Embryonic facial prominence (tissue), 1 donor: ENCODE results near the gene RHBDF1.

Experiments
- DNase-seq: peaks from one replicate; pipeline ENCODE4 v3.0.0-alpha.2; 2016; ENCODE audit errors: extremely low spot score

RHBDF1 gene

DNA sequence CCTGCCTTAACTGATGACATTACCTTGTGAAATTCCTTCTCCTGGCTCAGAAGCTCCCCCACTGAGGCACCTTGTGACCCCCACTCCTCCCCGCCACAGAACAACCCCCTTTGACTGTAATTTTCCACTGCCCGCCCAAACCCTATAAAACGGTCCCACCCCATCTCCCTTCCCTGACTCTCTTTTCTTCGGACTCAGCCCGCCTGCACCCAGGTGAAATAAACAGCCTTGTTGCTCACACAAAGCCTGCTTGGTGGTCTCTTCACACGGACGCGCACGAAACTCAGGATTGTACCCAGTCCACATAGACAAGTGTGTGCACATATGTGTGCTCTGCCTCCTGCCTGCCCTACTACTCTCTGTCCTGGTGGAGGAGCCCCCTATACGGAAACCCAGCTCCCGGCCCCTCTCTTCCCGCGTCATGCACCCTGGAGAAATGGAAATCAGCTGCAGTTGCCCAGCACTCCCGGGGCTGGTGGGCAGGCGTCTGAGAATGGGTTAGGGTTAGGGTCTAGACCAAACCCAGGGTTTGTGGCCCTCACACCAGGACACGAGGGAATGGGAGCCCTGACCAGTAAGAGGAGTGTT, 2.4 kb upstream of the RHBDF1 start:
- no peak for DNase-seq

DNA sequence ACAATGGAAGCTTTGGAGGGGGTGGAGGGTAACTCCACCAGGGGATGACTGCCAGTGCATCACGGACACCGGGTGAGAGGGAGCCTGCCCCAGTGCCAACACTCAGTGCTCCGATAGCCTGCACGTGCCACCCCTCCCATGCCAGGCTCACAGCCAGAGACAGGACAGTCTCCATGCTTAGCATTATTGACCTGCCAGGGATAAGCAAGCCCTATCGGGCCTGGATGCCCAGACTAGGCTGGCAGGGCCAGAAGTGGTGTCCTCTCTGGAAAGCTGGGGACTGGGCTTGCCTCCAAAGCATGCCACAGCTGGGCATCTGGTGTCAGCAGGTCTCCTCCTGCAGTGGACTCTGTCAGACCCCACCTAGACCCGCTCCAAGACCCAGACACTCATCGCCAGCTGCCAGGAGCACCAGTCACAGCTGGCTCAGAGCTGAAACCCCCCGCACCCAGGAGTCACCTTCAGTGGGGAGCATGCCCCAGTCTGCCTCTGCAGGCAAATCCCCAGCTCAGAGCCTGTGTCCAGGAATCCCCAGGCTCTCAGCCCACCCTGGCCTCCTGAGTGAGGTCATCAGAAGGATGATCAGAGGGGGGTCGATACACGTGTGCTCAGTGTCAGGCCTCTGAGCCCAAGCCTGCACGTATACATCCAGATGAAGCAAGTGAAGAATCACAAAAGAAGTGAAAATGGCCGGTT, 1.8 kb upstream of the RHBDF1 start:
- no peak for DNase-seq

DNA sequence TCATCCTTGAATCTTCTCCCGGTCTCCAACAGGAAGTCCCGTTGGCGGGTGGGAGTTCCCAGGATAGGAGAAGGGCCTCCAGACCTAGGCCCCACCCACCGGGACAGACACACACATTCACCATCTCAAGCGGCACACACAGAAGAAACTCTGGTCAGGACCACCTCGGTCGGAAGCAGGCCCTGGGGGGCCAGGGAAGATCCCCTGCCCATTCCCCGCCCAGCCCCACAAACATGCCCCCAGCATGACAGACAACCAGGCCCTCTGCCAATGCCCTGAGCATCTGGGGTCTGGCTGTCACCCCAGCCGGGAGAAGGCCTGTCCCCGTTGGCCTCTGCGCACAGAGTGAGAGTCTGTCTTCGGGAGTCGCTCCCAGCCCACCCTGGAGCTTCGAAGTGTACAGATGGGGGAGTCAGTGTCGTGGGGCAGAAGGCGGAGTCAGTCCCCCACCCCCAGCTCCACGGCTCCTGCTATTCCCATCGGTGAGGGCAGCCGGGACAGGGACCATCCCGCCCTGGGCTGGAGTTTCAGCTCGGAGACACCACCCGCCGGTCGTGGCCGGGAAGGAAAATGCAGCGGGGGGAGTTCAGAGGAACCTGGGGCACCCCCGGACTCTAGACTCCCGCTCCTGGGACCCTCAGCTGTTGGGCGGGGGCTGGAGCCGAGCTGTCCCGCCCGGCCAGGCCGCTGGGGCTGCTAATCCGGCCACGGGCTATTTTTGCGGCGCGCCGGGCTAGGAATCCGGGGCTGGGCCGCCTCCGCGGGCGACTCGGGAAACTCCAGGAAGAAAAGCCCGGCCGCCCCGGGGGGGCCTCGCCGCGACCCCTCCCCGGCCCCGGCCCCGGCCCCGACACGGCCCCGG, 660 bp downstream of the RHBDF1 start:
- DNase-seq: no peak

DNA sequence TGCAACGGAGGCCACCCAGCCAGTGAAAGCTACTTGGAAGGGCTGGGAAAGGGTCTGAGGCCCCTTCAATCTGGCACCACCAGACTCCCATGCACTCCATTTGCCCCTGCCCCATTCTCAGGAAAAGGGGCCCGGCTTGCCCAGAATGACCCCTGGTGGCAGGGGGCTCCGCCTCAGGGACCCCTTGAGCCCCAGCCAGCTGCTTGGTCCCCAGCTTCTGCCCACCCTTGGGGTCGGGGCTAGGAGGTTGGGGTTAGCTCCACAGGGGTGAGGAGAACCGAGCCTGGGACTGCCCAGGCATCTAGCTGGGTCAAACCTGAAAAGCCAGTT, 1.3 kb downstream of the RHBDF1 start:
- DNase-seq: no peak

DNA sequence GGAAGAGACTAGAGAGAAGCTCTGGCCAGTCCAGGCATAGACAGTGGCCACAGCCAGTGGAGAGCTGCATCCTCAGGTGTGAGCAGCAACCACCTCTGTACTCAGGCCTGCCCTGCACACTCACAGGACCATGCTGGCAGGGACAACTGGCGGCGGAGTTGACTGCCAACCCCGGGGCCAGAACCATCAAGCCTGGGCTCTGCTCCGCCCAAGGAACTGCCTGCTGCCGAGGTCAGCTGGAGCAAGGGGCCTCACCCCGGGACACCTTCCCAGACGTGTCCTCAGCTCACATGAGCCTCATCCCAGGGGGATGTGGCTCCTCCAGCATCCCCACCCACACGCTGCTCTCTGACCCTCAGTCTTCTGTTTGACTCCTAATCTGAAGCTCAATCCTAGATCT, 3.2 kb downstream of the RHBDF1 start:
- no peak for DNase-seq

DNA sequence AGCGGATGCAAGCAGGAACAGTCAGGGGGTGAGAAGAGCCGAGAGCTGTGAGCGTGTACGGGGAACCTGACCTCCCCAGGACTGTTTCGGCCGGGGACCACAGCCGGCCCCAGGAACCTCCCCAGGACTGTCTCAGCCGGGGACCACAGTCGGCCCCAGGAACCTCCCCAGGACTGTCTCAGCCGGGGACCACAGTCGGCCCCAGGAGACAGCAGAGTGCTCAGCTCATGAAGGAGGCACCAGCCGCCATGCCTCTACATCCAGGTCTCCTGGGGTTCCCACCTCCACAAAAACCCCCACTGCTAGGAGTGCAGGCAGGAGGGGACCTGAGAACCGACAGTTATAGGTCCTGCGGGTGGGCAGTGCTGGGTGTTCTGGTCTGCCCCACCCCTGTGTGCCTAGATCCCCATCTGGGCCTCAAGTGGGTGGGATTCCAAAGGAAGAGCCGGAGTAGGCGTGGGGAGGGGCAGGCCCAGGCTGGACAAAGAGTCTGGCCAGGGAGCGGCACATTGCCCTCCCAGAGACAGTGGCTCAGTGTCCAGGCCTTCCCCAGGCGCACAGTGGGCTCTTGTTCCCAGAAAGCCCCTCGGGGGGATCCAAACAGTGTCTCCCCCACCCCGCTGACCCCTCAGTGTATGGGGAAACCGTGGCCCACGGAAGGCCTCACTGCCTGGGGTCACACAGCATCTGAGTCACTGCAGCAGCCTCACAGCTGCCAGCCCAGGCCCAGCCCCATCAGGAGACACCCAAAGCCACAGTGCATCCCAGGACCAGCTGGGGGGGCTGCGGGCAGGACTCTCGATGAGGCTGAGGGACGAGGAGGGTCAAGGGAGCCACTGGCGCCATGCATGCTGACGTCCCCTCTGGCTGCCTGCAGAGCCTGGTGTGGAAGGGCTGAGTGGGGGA, 4.3 kb downstream of the RHBDF1 start:
- no peak for DNase-seq

DNA sequence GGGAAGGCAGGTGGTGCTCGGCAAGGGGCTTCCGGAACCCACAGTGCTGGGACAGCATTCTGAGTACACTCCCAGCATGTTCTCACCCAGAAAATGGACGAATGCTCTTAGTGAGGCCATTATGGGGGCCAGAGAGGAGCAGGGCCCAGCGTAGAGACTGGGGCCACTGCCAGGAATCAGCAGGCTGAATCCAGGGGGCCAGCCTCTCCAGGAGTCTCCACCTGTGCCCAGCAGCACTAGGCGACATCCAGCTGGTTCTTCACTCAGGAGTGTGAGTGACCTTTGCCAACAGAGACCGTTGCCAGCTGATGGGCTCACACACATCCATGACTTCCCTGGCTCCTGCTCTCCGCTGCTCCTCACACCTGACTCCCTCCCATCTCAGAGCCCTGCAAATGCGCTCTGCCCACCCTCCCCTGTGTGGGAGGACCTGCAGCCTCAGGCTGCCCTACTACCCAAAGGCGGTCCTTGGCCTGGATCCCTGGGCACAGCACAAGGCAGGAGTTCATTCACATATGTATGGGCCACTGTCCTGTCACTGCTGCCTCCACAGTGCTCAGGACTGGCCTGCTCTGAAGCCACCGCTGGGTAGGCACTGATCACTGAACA, 5.1 kb downstream of the RHBDF1 start:
- no peak for DNase-seq

DNA sequence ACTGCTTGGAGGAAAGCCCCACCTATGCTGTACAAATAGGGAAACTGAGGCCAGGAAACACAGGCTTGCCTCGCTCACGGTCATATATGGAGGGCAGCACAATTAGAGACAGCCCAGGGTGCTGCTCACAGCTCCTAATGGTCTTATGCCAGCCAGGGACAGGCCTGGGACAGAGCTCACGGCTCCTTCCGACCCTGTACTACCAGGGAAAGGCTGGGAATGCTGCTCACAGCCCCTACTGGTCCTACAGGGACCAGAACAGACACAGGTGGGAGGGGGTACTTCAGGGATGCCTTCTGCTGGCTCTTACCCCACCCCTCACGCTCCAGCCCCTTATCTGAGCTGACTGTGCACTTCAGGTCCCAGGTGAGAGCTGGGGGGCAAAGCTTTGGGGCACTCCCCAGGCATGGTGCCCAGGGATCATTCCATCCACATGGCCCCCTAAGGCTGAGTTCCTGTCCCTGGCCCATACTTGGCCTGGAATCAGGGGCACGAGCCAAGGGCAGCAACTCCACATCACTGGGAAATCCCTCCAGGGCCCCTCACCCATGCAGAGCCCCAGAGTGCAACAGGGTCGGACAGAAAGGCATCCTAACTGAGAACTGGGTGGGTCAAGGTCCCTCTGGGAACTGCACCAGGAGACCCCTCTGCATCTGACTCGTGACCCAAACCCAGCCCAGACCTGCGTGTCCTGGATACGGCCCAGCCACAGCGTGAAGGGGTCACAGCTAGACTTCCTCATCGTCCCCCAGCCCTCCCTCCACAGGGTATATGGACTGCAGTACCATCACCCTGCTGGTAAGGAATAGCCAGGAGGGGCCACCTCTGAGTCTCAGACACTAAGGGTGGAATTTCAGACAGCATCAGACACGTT, 5.9 kb downstream of the RHBDF1 start:
- no peak for DNase-seq

DNA sequence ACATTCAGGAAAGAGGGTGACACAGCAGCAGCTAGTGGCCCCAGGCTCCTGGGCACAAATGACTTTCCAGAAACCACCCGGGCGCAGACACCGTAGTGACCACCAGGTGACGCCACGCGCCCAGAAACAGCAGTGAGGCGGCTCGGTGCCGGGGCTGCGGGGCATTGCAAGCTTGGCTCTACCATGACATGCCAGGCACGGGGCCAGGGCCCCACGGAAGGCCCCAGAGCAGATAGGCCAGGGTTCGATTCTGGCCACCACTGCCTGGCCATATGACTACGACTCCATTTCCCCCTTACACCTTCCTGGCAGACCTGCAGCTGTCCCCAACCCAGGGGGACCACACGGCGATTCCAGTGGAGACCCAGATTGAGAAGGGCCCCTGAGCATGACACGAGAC, 6.7 kb downstream of the RHBDF1 start:
- DNase-seq: no peak

DNA sequence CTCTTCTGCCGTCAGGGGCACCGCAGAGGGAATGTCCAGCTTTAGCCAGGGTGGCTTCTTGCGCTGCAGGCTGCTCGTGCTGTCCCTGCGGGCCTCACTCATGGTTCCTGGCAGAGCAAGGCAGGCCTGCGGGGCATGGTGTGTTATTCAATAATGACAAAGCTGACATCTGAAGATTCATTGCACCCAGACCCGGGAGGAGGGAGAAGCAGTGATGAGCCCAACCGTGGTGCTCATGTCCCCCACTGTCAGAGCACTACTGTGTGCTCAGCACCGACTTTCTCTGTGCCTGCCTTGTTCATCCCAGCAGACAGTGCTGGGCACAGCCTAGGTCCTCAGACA, 7.5 kb downstream of the RHBDF1 start:
- no peak for DNase-seq

DNA sequence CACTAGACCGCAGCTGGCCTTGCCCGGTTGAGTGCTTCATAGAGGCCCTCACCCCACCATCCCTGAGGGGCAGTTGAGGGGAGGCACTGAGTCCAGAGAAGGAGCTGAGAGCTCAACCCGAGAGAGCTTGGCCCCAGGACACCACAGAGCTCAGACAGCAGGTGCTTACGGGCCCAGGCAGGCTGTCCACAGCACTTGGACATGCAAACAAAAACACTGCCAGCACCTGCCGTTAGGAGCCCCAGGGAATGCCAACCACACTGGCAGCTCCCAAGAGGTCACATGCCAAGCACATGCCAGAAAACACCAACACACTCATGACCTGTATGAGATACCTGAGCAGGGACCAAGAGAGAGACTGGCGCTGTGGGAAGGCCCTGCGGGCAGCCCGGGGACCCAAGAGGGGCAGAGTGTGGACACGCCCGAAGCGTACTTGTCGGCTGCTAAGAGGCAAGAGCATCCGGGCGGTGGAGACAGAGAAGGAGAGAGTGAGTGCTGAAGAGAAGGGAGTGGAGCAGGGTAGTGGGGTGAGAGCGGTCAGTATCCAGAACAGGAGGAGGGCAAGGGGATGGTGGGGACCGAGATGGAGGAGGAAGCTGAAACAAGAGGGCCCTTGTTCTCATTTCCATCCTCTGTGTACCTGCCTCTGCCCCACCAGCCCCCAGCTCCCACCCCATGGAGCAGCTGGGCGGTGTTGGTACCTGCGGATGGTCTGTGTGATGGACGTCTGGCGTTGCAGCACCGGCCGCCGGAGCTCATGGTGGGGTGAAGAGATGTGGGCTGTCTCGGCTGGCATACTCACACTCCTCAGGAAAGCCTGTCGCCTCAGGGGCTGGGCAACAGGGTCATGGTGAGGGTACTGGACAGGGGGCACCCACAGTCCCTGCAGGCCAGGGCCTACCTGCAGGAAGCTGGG, 8.2 kb downstream of the RHBDF1 start:
- no peak for DNase-seq

DNA sequence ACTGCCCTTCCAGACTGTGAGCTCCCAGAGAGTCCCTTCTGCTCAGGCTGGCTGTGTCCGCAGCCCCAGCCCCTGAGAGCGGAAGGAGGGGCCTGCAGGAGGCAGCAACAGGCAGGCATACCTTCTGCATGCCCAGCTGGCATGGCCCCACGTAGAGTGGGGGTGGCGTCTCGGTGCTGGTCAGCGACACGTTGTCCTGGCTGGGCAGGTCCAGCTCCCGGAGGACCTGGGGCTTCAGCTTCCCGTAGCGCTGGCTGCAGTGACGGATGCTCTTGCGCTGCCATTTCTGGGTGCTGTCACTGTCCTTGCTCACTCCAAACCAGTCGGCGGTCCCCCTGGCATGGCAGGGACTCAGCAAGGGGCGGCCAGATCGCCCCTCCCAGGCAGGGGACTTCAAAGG, 9.0 kb downstream of the RHBDF1 start:
- DNase-seq: no peak

DNA sequence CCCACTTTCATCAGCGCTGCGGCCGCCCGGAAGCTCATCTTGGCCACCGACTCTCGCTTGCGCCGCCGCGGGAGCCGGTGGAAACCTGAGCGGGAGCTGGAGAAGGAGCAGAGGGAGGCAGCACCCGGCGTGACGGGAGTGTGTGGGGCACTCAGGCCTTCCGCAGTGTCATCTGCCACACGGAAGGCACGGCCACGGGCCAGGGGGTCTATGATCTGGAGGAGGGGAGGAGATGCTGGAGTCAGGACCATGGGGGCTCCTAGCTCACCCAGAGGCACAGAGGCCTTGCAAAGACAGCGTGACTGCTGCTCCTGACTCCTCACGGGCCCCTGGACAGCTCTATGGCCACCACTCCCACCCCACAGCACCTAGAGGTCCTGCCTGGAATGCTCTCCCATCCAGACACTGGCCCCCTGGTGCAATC, 9.5 kb downstream of the RHBDF1 start:
- no peak for DNase-seq

DNA sequence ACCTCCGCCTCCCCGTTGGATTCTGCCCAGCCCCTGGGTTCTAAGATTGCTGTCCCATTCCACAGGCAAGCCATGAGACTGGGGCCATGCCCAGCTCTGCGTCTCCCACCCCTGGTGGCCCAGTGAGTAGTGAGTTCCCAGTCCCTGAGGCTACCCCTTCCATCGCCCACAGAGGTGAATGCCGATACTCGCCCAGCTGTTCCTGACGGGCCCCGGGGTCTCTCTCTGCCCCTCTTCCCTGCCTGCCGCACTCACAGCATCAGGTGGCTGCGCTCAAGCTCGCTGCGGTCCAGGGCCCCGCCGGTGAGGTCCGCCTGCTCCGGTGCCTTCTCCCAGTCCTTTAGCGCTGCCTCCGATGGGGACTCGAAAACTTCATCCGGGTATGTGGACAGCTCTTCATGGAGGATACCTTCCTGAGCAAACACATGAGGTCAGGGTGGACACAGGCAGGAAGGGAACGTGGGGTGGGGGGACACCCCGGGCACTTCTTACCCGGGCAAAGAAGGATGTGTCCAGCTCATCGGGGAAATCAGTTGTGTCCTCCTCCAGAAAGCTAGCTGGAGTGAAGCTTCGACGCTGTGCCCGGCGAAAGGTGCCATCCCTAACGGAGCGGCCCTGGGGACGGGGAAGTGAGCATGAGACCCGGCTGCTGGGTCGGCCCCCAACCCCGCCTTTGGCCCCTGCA, 10.0 kb downstream of the RHBDF1 start:
- no peak for DNase-seq

DNA sequence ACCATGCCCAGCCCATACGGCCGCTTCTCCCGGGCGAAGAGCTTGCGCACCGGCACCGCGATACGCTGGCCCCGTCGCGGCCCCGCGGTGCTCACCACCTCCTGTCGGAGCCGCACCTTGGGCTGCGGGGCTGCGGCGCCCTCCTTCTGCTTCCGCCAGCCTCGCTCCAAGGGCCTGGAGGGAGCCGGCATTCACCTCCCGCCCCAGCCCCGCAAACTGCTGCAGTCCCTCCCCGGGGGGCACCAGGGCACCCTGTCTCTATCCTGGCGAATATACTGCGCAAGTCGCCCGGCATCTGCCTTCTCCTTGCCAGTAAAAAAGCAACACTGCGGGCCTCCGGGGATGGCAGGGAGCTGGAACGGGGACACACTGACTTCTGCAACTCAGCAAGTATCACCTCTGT, 10.6 kb downstream of the RHBDF1 start:
- no peak for DNase-seq

DNA sequence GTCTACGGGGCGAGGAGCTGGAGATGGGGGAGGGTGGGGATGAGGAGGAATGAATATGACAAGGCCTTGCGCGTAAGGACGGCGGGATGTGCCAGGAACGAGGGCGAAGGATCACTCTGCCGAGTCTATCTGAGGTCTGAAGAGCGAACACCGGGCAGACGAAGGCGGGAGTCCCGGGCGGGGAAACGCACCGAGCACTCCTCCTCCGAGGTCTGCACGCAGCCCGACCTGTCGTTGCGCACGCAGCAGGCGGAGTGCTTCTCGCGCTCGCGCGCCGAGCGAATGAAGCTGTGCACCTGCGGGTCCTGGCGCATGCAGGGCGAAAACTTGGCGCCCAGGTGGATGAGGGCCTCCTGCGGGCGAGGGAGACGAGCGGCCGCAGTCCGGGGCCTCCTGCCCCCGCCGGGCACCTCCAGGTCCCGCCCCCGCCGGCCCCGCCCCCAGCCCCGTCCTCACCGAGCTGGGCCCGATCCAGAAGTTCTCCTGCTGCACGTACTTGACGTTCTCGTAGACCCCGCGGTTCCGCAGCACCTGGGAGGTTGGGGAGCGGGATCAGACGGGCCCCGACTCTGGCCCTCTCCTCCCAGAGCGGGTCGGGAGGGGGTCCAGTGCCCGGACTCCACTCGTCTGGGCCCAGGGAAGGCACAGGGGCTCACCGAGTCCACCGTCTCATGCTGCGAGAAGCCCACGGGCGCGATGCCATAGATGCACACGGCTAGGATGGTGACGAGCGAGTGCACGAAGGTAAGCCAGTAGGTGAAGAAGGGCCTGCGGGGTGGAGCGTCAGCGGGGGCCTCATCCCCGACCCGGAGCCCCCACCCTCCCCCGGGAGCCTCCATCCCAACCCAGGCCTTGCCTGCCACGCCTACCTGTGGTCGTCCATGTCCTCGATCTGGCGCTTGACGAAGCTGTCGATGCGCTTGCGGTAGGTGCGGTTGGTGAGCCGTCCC, 11.2 kb downstream of the RHBDF1 start:
- no peak for DNase-seq

DNA sequence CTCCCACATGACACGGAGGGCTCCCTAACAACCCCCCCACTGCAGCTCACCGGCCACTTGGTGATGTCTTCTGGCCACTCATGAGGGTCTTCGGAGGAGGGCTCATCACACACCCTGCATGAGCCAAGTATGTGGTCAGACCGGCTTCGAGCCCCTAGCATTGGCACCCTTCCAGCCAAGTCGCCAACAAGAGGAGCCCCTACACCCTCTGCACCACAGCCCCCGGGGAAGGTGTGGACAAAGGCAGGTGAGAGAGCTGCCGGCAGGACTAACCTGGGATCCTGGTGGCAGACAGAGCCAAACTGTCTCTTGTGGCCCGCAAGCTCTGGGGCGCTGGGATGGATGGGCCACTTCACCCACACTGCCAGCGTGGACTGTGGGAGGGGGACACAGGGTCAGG, 12.3 kb downstream of the RHBDF1 start:
- no peak for DNase-seq
